PFSK-1 (cell line): ENCODE results near the gene SAMD8.

Experiments
- FOXP2 ChIP-seq: optimal IDR thresholded peaks from 2 replicates; pipeline ENCODE3; 2011; ENCODE audit warnings: borderline replicate concordance, control low read depth, inconsistent platforms; ENCODE audit not compliant: insufficient read depth; ENCODE audit errors: extremely low read length, extremely low read depth
- POLR2AphosphoS5 ChIP-seq: IDR thresholded peaks from 2 replicates; pipeline ENCODE4 v1.6.1; 2012; ENCODE audit warnings: low read depth, mild to moderate bottlenecking, control low read depth, low read length, moderate library complexity
- REST ChIP-seq, 2 experiments: IDR thresholded peaks; 2 replicates each; pipeline versions ENCODE4 v1.6.1 to v1.8.0; 2011 to 2012; ENCODE audit warnings: low read depth in 2 of 2, low read length in 2 of 2, control low read depth in 1 of 2, inconsistent platforms in 1 of 2, mild to moderate bottlenecking in 1 of 2, moderate library complexity in 1 of 2; ENCODE audit not compliant: insufficient read depth in 1 of 2
- SIN3A ChIP-seq: IDR thresholded peaks from 2 replicates; pipeline ENCODE4 v1.6.1; 2012; ENCODE audit warnings: mild to moderate bottlenecking, low read length, moderate library complexity, borderline replicate concordance; ENCODE audit not compliant: insufficient read depth
- TAF1 ChIP-seq: IDR thresholded peaks from 2 replicates; pipeline ENCODE4 v1.6.1; 2012; ENCODE audit warnings: low read length, control low read depth, borderline replicate concordance; ENCODE audit not compliant: insufficient read depth

The SAMD8 gene

DNA sequence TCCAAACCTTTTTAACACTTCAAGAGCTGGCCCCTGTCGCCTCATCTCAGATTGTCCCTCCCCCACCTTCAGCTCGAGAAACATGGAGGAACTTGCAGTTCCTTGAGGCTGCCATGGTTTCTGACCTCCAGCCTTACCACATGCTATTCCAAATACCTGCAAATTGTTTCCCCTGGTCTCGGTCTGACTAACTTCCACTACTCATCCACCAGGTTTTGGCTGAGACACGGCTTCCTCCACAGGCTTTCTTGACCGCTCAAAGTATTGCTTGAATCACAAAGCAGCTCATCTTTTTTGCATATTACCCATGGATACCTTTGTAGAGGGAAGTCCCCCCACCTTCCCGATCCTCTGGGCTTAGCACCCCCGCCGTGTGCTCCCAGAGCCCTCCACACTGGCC, 5.2 kb upstream of the SAMD8 start:
- TF ChIP-seq TAF1, result no peak
- TF ChIP-seq POLR2AphosphoS5, result no peak
- no peak for TF ChIP-seq SIN3A
- no peak for TF ChIP-seq FOXP2
- no peak for TF ChIP-seq REST (IDR thresholded peaks at IDR 0.05; ENCODE audit: insufficient read depth in 1 of 2, low read depth in 2 of 2, low read length in 2 of 2)

DNA sequence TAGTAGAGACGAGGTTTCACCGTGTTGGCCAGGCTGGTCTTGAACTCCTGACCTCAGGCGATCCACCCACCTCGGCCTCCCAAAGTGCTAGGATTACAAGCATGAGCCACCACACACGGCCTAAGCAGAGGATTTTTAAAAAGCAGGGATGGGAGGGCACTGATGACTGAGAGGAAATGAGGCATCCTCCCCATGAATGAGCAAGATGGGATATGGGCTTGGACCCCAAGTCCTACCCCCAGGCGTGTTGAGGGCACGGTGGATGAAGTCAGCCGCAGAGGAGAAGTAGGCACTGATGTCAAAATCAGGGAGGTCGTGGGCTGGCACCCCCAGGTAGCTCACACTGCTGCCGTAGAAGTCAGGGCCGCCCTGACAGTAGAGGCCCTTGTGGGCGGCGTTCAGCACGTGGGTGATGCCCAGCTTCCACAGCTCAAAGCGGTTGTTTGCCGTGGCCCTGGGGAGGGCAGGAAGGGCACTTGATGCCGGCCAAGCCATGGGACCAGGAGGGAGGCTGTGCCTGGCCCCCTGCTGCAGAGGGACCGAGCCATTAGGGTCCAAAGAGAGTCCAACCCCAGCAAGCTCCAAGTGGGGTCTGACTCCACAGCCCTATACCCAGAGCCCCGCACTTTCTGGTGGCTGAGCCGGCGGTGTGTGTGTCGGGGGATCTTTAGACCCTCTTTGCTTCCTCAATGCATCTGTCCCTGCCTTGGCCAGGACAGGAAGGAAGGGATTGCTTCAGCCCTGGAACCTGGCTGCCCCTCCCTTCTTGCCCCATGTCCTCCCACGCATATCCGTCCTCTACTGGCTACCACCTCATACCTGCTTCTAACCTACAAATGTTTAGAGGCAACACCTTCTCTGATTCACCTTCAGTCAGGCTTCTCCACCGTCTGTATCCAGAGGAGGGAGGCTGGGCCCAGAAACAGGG, 3.4 kb upstream of the SAMD8 start:
- no peak for TF ChIP-seq REST (IDR thresholded peaks at IDR 0.05; ENCODE audit: insufficient read depth in 1 of 2, low read depth in 2 of 2, low read length in 2 of 2)
- TF ChIP-seq POLR2AphosphoS5, result no peak
- no peak for TF ChIP-seq TAF1
- no peak for TF ChIP-seq FOXP2
- no peak for TF ChIP-seq SIN3A

DNA sequence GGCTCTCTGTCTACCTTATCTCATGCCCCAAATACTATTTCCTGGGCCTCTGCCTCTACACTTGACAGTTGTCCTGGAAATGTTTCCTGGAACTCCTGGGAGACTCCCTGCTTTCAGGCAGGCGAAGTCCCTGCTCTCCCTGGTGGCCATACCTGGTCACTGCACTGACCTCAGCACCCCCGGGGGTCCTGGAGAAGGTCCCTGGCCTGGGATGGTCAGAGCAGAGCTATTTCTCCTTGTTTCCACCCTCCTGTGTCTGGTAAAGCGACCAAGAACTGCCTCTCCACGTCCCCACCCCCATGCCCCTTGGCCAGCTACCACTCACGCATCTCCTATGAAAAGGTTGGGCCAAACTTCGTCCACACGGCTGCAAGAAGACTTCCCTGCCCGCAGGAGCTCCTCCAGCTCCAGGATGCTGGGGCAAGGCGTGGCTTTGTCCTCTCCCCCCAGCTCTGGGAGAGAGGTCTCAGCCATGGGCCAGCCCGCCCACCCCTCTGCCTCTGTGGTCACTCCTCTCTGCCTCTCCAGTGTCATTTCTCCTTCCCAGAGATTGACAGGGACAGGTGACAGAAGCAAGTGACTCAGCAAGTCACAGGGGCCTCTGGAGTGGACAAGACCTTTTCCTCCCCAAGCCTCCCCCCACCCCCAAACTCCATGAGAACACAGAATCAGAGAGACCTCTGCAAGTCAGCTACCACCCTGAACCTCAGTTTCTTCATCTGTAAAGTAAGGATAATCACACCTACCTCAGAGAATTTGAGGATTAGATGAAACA, 2.6 kb upstream of the SAMD8 start:
- TF ChIP-seq TAF1 (no peak), SIN3A (no peak)

DNA sequence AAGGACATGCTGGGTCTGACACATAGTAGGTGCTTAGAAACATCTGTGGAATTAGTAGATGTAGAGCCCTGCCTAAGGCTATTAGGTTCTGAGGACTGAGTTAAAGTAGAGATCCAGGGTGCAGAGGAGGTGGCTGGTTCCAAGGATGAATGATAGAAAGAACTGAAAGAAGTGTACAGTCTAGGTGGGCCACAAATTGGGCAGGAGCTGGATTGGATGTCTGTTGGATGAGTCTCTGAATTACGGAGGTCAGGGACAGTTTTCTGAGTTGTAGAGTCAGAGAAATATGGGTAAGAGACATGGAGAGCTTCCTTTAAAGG, 2.0 kb upstream of the SAMD8 start:
- TF ChIP-seq SIN3A (no peak), FOXP2 (no peak), POLR2AphosphoS5 (no peak), REST (IDR thresholded peaks at IDR 0.05; ENCODE audit: insufficient read depth in 1 of 2, low read depth in 2 of 2, low read length in 2 of 2) (no peak), TAF1 (no peak)

DNA sequence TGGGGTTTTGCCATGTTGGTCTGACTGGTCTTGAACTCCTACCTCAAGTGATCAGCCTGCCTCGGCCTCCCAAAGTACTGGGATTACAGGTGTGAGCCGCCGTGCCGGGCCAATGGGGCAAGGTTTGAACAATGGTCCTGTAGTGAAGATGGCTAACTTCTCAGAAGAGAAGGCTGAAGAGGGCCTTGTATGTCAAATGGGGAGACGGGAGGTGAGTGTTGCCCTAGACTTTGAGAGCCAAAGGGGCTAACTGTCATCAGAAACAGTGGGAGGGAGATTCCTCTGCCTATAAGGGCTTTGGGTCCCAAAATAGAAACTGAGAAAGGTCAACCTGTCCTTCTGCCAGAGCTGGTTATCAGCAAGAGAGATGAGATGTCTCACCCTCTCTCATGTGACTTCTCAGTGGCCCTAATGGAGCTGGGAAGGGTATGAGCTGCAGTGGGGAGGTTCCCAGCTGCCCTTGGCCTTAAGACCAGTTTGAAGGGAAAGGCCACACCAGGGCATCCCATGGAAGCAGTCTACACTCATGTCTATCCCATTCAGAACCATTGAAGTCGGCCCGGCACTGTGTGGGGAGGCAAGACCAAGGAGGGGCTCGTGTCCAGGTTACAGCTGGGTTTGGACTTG, 1.3 kb upstream of the SAMD8 start:
- TF ChIP-seq FOXP2 (no peak), SIN3A (no peak), REST (IDR thresholded peaks at IDR 0.05; ENCODE audit: insufficient read depth in 1 of 2, low read depth in 2 of 2, low read length in 2 of 2) (no peak), TAF1 (no peak), POLR2AphosphoS5 (no peak)
